Choroid plexus epithelial cell (primary cell): Measurements from ENCODE around the gene CPE.
A peak's percentile ranks its signal among the peaks of the same experiment; 100 is the strongest.

Experiments used
- DNase-seq: peaks from one replicate; pipeline ENCODE4 v3.0.0-alpha.2; 2010; ENCODE audit warnings: low read depth
- H3K4me3 ChIP-seq: 2 replicates; pipeline ENCODE4 v1.5.1; 2011; ENCODE audit warnings: low read depth, mild to moderate bottlenecking, control low read depth, low read length, moderate library complexity
- CTCF ChIP-seq: conservative IDR thresholded peaks from 2 replicates; pipeline ENCODE4 v1.5.1; 2011; ENCODE audit warnings: low read depth, mild to moderate bottlenecking, control low read depth, inconsistent platforms, low read length, moderate library complexity

The CPE gene

GRCh38 chr4:165355900-165356300, 22.9 kb upstream of the CPE start:
- DNase-seq: peak; percentile 70
- peak; percentile 78 for TF ChIP-seq CTCF
- H3K4me3 ChIP-seq: no peak overlapping the region

- H3K4me3 ChIP-seq: no peak overlapping the region
- no peak for TF ChIP-seq CTCF
- DNase-seq: peak; percentile 50
Measured at GRCh38 chr4:165359506-165359905, 19.3 kb upstream of the CPE start.

GRCh38 chr4:165360041-165360695, 18.6 kb upstream of the CPE start:
- DNase-seq: peak; percentile 58
- no peak for TF ChIP-seq CTCF

GRCh38 chr4:165360985-165361670, 17.7 kb upstream of the CPE start:
- no peak for TF ChIP-seq CTCF
- no peak overlapping the region for H3K4me3 ChIP-seq
- no peak for DNase-seq

More at GRCh38 chr4:165360041-165360695, 18.6 kb upstream of the CPE start:
- no peak overlapping the region for H3K4me3 ChIP-seq

- no peak for DNase-seq
- H3K4me3 ChIP-seq: no peak overlapping the region
- TF ChIP-seq CTCF: no peak
Measured at GRCh38 chr4:165361810-165362209, 17.0 kb upstream of the CPE start.

- DNase-seq: no peak
- no peak for TF ChIP-seq CTCF
- no peak overlapping the region for H3K4me3 ChIP-seq
Measured at GRCh38 chr4:165364452-165365080, 14.2 kb upstream of the CPE start.
